ENCODE measurements around the gene KAZN.

- TF ChIP-seq GATA2 (IDR thresholded peaks at IDR 0.05; ENCODE audit: low read depth, low read length) = no peak
- TF ChIP-seq GATA3 (IDR thresholded peaks at IDR 0.05; ENCODE audit: low read depth, low read length) = no peak
Measured at GRCh38 chr1:15151871-15152270, 553.4 kb downstream of the KAZN start.

All from SH-SY5Y (cell line).